GM06990 (cell line): Measurements from ENCODE around the gene TCF21.

Experiments
- DNase-seq: peaks from one replicate; pipeline ENCODE4 v3.0.0-alpha.2; 2011; ENCODE audit not compliant: insufficient read length; ENCODE audit errors: extremely low read depth
- H3K27me3 ChIP-seq: replicated peaks from 2 replicates; pipeline ENCODE4 v1.6.0; 2011; ENCODE audit warnings: low read length; ENCODE audit not compliant: control insufficient read depth, insufficient read depth
- H3K36me3 ChIP-seq: 2 replicates; pipeline ENCODE4 v1.5.1; 2011; ENCODE audit warnings: low read length; ENCODE audit not compliant: control insufficient read depth, insufficient read depth
- H3K4me3 ChIP-seq: replicated peaks from 2 replicates; pipeline ENCODE4 v1.5.1; 2011; ENCODE audit warnings: low read depth, mild to moderate bottlenecking, control low read depth, low read length
- CTCF ChIP-seq: IDR thresholded peaks from 2 replicates; pipeline ENCODE4 v1.5.1; 2011; ENCODE audit warnings: low read length, control low read depth, mild to moderate bottlenecking, inconsistent platforms; ENCODE audit not compliant: insufficient read depth, poor library complexity, severe bottlenecking

Gene TCF21

GRCh38 chr6:133880896-133881295, 8.0 kb upstream of the TCF21 start:
- no peak overlapping the region for H3K4me3 ChIP-seq
- no peak for DNase-seq
- no peaks in the 10 kb centered on the region for H3K36me3 ChIP-seq
- no peaks in the 10 kb centered on the region for H3K27me3 ChIP-seq
- TF ChIP-seq CTCF: no peak

GRCh38 chr6:133886104-133886775, 2.7 kb upstream of the TCF21 start:
- Histone ChIP-seq H3K4me3 (no peak overlapping the region), H3K27me3 (peaks cover 2% of the 10 kb centered on the region; the same call in 1 of the 2 replicates), H3K36me3 (no peaks in the 10 kb centered on the region)
- TF ChIP-seq CTCF: no peak
- DNase-seq: no peak

GRCh38 chr6:133887156-133887879, 1.6 kb upstream of the TCF21 start:
- DNase-seq: no peak
- Histone ChIP-seq H3K36me3 (no peaks in the 10 kb centered on the region), H3K27me3 (peaks cover 2% of the 10 kb centered on the region; the same call in 1 of the 2 replicates), H3K4me3 (no peak overlapping the region)
- no peak for TF ChIP-seq CTCF

GRCh38 chr6:133887880-133888230, 1.1 kb upstream of the TCF21 start:
- H3K4me3 ChIP-seq: no peak overlapping the region
- H3K36me3 ChIP-seq: no peaks in the 10 kb centered on the region
- DNase-seq: no peak
- peaks cover 2% of the 10 kb centered on the region; the same call in 1 of the 2 replicates for H3K27me3 ChIP-seq
- TF ChIP-seq CTCF: no peak

GRCh38 chr6:133889557-133890403, 867 bp downstream of the TCF21 start:
- no peak overlapping the region for H3K4me3 ChIP-seq
- peaks cover 2% of the 10 kb centered on the region for H3K27me3 ChIP-seq
- no peak for TF ChIP-seq CTCF
- DNase-seq: no peak
- H3K36me3 ChIP-seq: no peaks in the 10 kb centered on the region
